GM19351 (cell line): Measurements from ENCODE around the gene LYPD5.
"Not testable (repeated sequence)": the region's sequence is repeated elsewhere in the genome, so short reads cannot be mapped to it uniquely, and the experiment has no call there.

Experiments used
- ATAC-seq: cut with Tn5 transposase; IDR thresholded peaks from one replicate; pipeline ENCODE4 v1.9.1; 2021; ENCODE audit warnings: mild to moderate bottlenecking, moderate library complexity; ENCODE audit not compliant: unreplicated experiment

LYPD5 gene

GRCh38 chr19:43806848-43807247 lies 4.6 kb upstream of the LYPD5 start:
- ATAC-seq = no peak

- ATAC-seq = not testable (repeated sequence)
These were observed 4.2 kb upstream of the LYPD5 start for GRCh38 chr19:43806401-43806800.

GRCh38 chr19:43804432-43804831 lies 2.2 kb upstream of the LYPD5 start:
- no peak for ATAC-seq

- no peak for ATAC-seq
These were observed 2.6 kb downstream of the LYPD5 start for GRCh38 chr19:43799502-43800142.

GRCh38 chr19:43798546-43799409 lies 3.5 kb downstream of the LYPD5 start:
- no peak for ATAC-seq

GRCh38 chr19:43798026-43798545 lies 4.2 kb downstream of the LYPD5 start:
- no peak for ATAC-seq

- ATAC-seq = no peak
These were observed 4.7 kb downstream of the LYPD5 start for GRCh38 chr19:43797556-43797955.

- ATAC-seq = no peak
These were observed 5.1 kb downstream of the LYPD5 start for GRCh38 chr19:43797118-43797517.

- ATAC-seq = peak; percentile 45
These were observed 11.7 kb downstream of the LYPD5 start for GRCh38 chr19:43790587-43790986.

- ATAC-seq = no peak
These were observed 13.2 kb downstream of the LYPD5 start for GRCh38 chr19:43789029-43789428.

- no peak for ATAC-seq
These were observed 15.6 kb downstream of the LYPD5 start for GRCh38 chr19:43786665-43787064.

- peak; percentile 31 for ATAC-seq
These were observed 17.1 kb downstream of the LYPD5 start for GRCh38 chr19:43784981-43785808.

GRCh38 chr19:43784241-43784980 lies 17.8 kb downstream of the LYPD5 start:
- ATAC-seq = no peak

- no peak for ATAC-seq
These were observed 18.6 kb downstream of the LYPD5 start for GRCh38 chr19:43783636-43784035.

GRCh38 chr19:43782689-43783231 lies 19.5 kb downstream of the LYPD5 start:
- no peak for ATAC-seq

GRCh38 chr19:43782311-43782660 lies 20.0 kb downstream of the LYPD5 start:
- no peak for ATAC-seq

GRCh38 chr19:43781630-43782310 lies 20.5 kb downstream of the LYPD5 start:
- no peak for ATAC-seq

- ATAC-seq = peak; percentile 31
These were observed 21.3 kb downstream of the LYPD5 start, which contains the start of gene KCNN4 for GRCh38 chr19:43780706-43781525. KCNN4 (minus strand) TSS chr19:43780973; CDS start chr19:43780861, 112 bp downstream.

- no peak for ATAC-seq
These were observed 22.4 kb downstream of the LYPD5 start for GRCh38 chr19:43779820-43780219.
